SU-DHL-6 (cell line): ENCODE measurements around the gene CLSTN2.

Source experiments
- CTCF ChIP-seq: fragments of 200-600 bp; sonication (generic); IDR thresholded peaks from one replicate; pipeline ENCODE4 v1.5.1; 2017; ENCODE audit warnings: antibody characterized with exemption, mild to moderate bottlenecking, low read length, moderate library complexity; ENCODE audit not compliant: insufficient read depth, poor library complexity, severe bottlenecking
- EZH2phosphoT487 ChIP-seq: fragments of 200-600 bp; sonication (generic), shearing (Covaris generic); conservative IDR thresholded peaks from 2 replicates; pipeline ENCODE4 v1.6.1; 2018; ENCODE audit warnings: mild to moderate bottlenecking, antibody characterized with exemption, low read length, moderate library complexity, mixed read lengths

GRCh38 chr3:140530603-140531002 lies 595.6 kb downstream of the CLSTN2 start:
- TF ChIP-seq CTCF (no peak), EZH2phosphoT487 (no peak)
